ENCODE measurements around the gene CAPN11. TPM values are rescaled to one million over a fixed set of nuclear protein-coding genes. Genes with fewer than 3 reads are reported as not detected.
"Not testable (repeated sequence)": the region's sequence is repeated elsewhere in the genome, so short reads cannot be mapped to it uniquely, and the experiment has no call there.

CAPN11 gene
- total RNA-seq, 1 experiment from 2014 or later = not detected

DNA sequence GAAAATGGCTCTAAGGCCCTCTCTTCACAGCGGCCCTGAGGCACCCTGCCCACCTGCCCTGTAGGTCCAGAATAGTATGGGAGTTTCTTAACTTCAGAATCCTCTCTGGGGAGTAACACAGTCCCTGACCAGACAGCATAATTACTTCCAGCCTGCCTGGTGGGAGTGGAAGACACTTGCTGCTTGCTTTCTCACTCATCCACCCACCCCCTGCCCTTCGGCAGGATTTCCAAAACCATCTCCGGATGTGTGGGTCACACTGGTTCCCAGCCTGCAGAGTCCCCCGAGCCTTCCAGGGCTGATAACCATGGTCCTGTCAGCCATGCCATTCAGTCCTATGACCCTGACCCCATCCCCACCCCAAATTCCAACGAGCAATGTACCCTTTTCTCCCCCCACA lies 70.2 kb downstream of the CAPN11 start:
- H3K27ac ChIP-seq (ENCODE audit: low read length) = no peak overlapping the region
- H3K4me1 ChIP-seq (ENCODE audit: low read length) = peaks cover 27% of the 10 kb centered on the region
- no peak overlapping the region for H3K9ac ChIP-seq (ENCODE audit: low read length)
- no peaks in the 10 kb centered on the region for H3K9me3 ChIP-seq (ENCODE audit: low read length)
- no peaks in the 10 kb centered on the region for H3K27me3 ChIP-seq (ENCODE audit: low read length)
- H4K20me1 ChIP-seq (ENCODE audit: insufficient read depth, low read depth, low read length) = no peaks in the 10 kb centered on the region
- no peak for DNase-seq
- no peaks in the 10 kb centered on the region for H3K9me2 ChIP-seq (replicated peaks; ENCODE audit: insufficient read depth, low read length)
- peaks cover 37% of the 10 kb centered on the region for H3K79me2 ChIP-seq (ENCODE audit: low read length)
- H3K36me3 ChIP-seq (ENCODE audit: insufficient read depth, low read length) = no peaks in the 10 kb centered on the region; the same call in 1 of the 2 replicates
- no peak overlapping the region for H3K4me3 ChIP-seq (ENCODE audit: low read length)
- no peak overlapping the region for H3K4me2 ChIP-seq (ENCODE audit: low read depth, low read length, poor library complexity, severe bottlenecking)
- no peak overlapping the region for H2AFZ ChIP-seq (ENCODE audit: low read length)

DNA sequence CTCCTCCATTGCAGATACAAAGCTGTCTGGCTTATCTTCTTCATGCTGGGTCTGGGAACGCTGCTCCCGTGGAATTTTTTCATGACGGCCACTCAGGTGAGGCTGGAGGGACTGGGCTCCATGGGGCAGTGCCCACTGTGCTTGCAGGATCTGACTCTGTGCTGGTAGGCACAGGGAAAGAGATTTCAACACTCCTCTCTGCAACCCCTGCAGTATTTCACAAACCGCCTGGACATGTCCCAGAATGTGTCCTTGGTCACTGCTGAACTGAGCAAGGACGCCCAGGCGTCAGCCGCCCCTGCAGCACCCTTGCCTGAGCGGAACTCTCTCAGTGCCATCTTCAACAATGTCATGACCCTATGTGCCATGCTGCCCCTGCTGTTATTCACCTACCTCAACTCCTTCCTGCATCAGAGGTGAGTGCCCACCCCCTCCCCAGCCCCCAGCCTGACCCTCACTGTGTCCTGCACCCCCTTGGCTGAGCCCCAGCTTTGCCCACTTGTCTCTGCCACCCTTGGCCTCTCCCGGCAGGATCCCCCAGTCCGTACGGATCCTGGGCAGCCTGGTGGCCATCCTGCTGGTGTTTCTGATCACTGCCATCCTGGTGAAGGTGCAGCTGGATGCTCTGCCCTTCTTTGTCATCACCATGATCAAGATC lies 70.9 kb downstream of the CAPN11 start:
- H3K36me3 ChIP-seq (ENCODE audit: insufficient read depth, low read length) = no peaks in the 10 kb centered on the region; the same call in 1 of the 2 replicates
- no peak overlapping the region for H3K4me3 ChIP-seq (ENCODE audit: low read length)
- H3K4me1 ChIP-seq (ENCODE audit: low read length) = peaks cover 23% of the 10 kb centered on the region
- H3K9ac ChIP-seq (ENCODE audit: low read length) = no peak overlapping the region
- no peak overlapping the region for H2AFZ ChIP-seq (ENCODE audit: low read length)
- H3K79me2 ChIP-seq (ENCODE audit: low read length) = peaks cover 31% of the 10 kb centered on the region
- H3K27ac ChIP-seq (ENCODE audit: low read length) = no peak overlapping the region
- DNase-seq = no peak
- no peaks in the 10 kb centered on the region for H3K9me3 ChIP-seq (ENCODE audit: low read length)
- no peaks in the 10 kb centered on the region for H3K9me2 ChIP-seq (replicated peaks; ENCODE audit: insufficient read depth, low read length)
- H3K27me3 ChIP-seq (ENCODE audit: low read length) = no peaks in the 10 kb centered on the region
- H3K4me2 ChIP-seq (ENCODE audit: low read depth, low read length, poor library complexity, severe bottlenecking) = no peak overlapping the region
- H4K20me1 ChIP-seq (ENCODE audit: insufficient read depth, low read depth, low read length) = no peaks in the 10 kb centered on the region

- Histone ChIP-seq H3K9ac (ENCODE audit: low read length) (no peak overlapping the region), H3K27me3 (ENCODE audit: low read length) (no peaks in the 10 kb centered on the region), H3K4me2 (ENCODE audit: low read depth, low read length, poor library complexity, severe bottlenecking) (no peak overlapping the region), H3K9me3 (ENCODE audit: low read length) (no peaks in the 10 kb centered on the region), H2AFZ (ENCODE audit: low read length) (no peak overlapping the region), H3K27ac (ENCODE audit: low read length) (no peak overlapping the region), H3K4me1 (ENCODE audit: low read length) (peaks cover 16% of the 10 kb centered on the region), H3K9me2 (replicated peaks; ENCODE audit: insufficient read depth, low read length) (no peaks in the 10 kb centered on the region), H3K79me2 (ENCODE audit: low read length) (peaks cover 24% of the 10 kb centered on the region), H3K36me3 (ENCODE audit: insufficient read depth, low read length) (no peaks in the 10 kb centered on the region; the same call in 1 of the 2 replicates), H4K20me1 (ENCODE audit: insufficient read depth, low read depth, low read length) (no peaks in the 10 kb centered on the region), H3K4me3 (ENCODE audit: low read length) (no peak overlapping the region)
- no peak for DNase-seq
Observed at GRCh38 chr6:44230034-44230675, 71.5 kb downstream of the CAPN11 start.

DNA sequence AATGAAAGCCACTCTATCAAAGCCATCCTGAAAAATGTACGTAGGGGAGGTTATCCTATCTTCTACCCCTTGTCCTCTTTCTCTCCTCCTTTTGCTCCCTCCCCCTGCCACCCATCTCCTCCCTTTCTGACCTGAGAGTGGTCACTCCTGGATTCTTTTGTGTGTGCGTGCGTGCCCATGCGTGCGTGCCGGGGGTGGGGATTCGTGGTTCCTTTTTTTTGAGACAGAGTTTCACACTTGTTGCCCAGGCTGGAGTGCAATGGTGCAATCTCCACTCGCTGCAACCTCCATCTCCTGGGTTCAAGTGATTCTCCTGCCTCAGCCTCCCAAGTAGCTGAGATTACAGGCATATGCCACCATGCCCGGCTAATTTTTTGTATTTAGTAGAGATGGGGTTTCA lies 72.8 kb downstream of the CAPN11 start:
- not testable (repeated sequence) for H3K9me2 ChIP-seq (replicated peaks; ENCODE audit: insufficient read depth, low read length)

GRCh38 chr6:44232676-44233566 lies 74.3 kb downstream of the CAPN11 start:
- H3K36me3 ChIP-seq (ENCODE audit: insufficient read depth, low read length) = no peaks in the 10 kb centered on the region; the same call in 1 of the 2 replicates
- no peak overlapping the region for H2AFZ ChIP-seq (ENCODE audit: low read length)
- no peaks in the 10 kb centered on the region for H3K9me2 ChIP-seq (replicated peaks; ENCODE audit: insufficient read depth, low read length)
- DNase-seq = no peak
- no peaks in the 10 kb centered on the region for H3K9me3 ChIP-seq (ENCODE audit: low read length)
- H3K4me1 ChIP-seq (ENCODE audit: low read length) = peaks cover 9% of the 10 kb centered on the region
- H4K20me1 ChIP-seq (ENCODE audit: insufficient read depth, low read depth, low read length) = no peaks in the 10 kb centered on the region
- H3K9ac ChIP-seq (ENCODE audit: low read length) = no peak overlapping the region
- peaks cover 3% of the 10 kb centered on the region; the same call in 1 of the 2 replicates for H3K79me2 ChIP-seq (ENCODE audit: low read length)
- no peak overlapping the region for H3K4me2 ChIP-seq (ENCODE audit: low read depth, low read length, poor library complexity, severe bottlenecking)
- no peak overlapping the region for H3K27ac ChIP-seq (ENCODE audit: low read length)
- H3K27me3 ChIP-seq (ENCODE audit: low read length) = no peaks in the 10 kb centered on the region
- no peak overlapping the region for H3K4me3 ChIP-seq (ENCODE audit: low read length)

More for the DNA sequence above, 72.8 kb downstream of the CAPN11 start:
- H3K79me2 ChIP-seq (ENCODE audit: low read length) = peaks cover 11% of the 10 kb centered on the region
- not testable (repeated sequence) for H3K4me1 ChIP-seq (ENCODE audit: low read length); H4K20me1 ChIP-seq (ENCODE audit: insufficient read depth, low read depth, low read length); H3K9ac ChIP-seq (ENCODE audit: low read length); H3K27ac ChIP-seq (ENCODE audit: low read length); H3K36me3 ChIP-seq (ENCODE audit: insufficient read depth, low read length); H3K9me3 ChIP-seq (ENCODE audit: low read length); H3K4me3 ChIP-seq (ENCODE audit: low read length); H2AFZ ChIP-seq (ENCODE audit: low read length); DNase-seq; H3K4me2 ChIP-seq (ENCODE audit: low read depth, low read length, poor library complexity, severe bottlenecking); H3K27me3 ChIP-seq (ENCODE audit: low read length)

- Histone ChIP-seq H2AFZ (ENCODE audit: low read length) (no peak overlapping the region), H3K27ac (ENCODE audit: low read length) (no peak overlapping the region), H3K36me3 (ENCODE audit: insufficient read depth, low read length) (no peaks in the 10 kb centered on the region; the same call in none of the 2 replicates), H3K4me3 (ENCODE audit: low read length) (no peak overlapping the region), H4K20me1 (ENCODE audit: insufficient read depth, low read depth, low read length) (no peaks in the 10 kb centered on the region), H3K4me2 (ENCODE audit: low read depth, low read length, poor library complexity, severe bottlenecking) (no peak overlapping the region), H3K9me3 (ENCODE audit: low read length) (no peaks in the 10 kb centered on the region), H3K79me2 (ENCODE audit: low read length) (no peaks in the 10 kb centered on the region), H3K9me2 (replicated peaks; ENCODE audit: insufficient read depth, low read length) (no peaks in the 10 kb centered on the region), H3K9ac (ENCODE audit: low read length) (no peak overlapping the region), H3K27me3 (ENCODE audit: low read length) (no peaks in the 10 kb centered on the region), H3K4me1 (ENCODE audit: low read length) (peaks cover 16% of the 10 kb centered on the region)
- no peak for DNase-seq
Observed at GRCh38 chr6:44233567-44234100, 75.0 kb downstream of the CAPN11 start.
